Fibroblast of lung (primary cell): Measurements from ENCODE around the gene TMEM109.

Experiments used
- EZH2 ChIP-seq: IDR thresholded peaks from 2 replicates; pipeline ENCODE4 v1.5.1; 2012; ENCODE audit warnings: low read length, control low read depth, mild to moderate bottlenecking; ENCODE audit errors: missing control alignments
- TF ChIP-seq, protein P1 (sequence below), 2 donors: IDR thresholded peaks in 1 of 2; conservative IDR thresholded peaks in 1 of 2; 1 replicate in 1 of 2; 2 replicates in 1 of 2; pipeline ENCODE4 v1.5.1; 2011 to 2012; ENCODE audit warnings: low read length in 2 of 2, control low read depth in 1 of 2, inconsistent platforms in 1 of 2, low read depth in 1 of 2, mild to moderate bottlenecking in 1 of 2

GRCh38 chr11:60944490-60945294 lies 30.7 kb downstream of the TMEM109 start:
- TF ChIP-seq, protein P1, sequence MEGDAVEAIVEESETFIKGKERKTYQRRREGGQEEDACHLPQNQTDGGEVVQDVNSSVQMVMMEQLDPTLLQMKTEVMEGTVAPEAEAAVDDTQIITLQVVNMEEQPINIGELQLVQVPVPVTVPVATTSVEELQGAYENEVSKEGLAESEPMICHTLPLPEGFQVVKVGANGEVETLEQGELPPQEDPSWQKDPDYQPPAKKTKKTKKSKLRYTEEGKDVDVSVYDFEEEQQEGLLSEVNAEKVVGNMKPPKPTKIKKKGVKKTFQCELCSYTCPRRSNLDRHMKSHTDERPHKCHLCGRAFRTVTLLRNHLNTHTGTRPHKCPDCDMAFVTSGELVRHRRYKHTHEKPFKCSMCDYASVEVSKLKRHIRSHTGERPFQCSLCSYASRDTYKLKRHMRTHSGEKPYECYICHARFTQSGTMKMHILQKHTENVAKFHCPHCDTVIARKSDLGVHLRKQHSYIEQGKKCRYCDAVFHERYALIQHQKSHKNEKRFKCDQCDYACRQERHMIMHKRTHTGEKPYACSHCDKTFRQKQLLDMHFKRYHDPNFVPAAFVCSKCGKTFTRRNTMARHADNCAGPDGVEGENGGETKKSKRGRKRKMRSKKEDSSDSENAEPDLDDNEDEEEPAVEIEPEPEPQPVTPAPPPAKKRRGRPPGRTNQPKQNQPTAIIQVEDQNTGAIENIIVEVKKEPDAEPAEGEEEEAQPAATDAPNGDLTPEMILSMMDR (conservative IDR thresholded peaks at IDR 0.05 in 1 of 2, IDR thresholded peaks at IDR 0.05 in 1 of 2; ENCODE audit: low read depth in 1 of 2, low read length in 2 of 2): peak in 1 of 2 donors; percentile 19
- TF ChIP-seq EZH2: no peak
